Psoas muscle (tissue), 8 donors: ENCODE measurements around the gene FBXO33. TPM values are rescaled to one million over a fixed set of nuclear protein-coding genes. Genes with fewer than 3 reads are reported as not detected.

Experiments used
- ATAC-seq, 4 donors: fragments of 200-7000 bp; cut with Tn5 transposase; one replicate each; pipeline ENCODE4 v1.9.1; 2020; ENCODE audit warnings: moderate library complexity in 3 of 4, mild to moderate bottlenecking in 2 of 4
- DNase-seq, 2 donors: peaks; one replicate each; pipeline ENCODE4 v3.0.0-alpha.2; 2020
- H3K27ac ChIP-seq: fragments of 200-600 bp; one replicate; pipeline ENCODE4 v1.8.0; 2022
- H3K27me3 ChIP-seq, 3 donors: fragments of 200-600 bp in 1 of 3; one replicate each; pipeline versions ENCODE4 v1.6.1 to v1.8.0; 2013 to 2022; ENCODE audit warnings: low read length in 2 of 3, mild to moderate bottlenecking in 2 of 3, moderate library complexity in 1 of 3; ENCODE audit not compliant: insufficient read depth in 3 of 3
- H3K36me3 ChIP-seq, 2 donors: fragments of 200-600 bp in 1 of 2; one replicate each; pipeline versions ENCODE4 v1.6.1 to v1.8.0; 2013 to 2022; ENCODE audit warnings: low read depth in 1 of 2, mild to moderate bottlenecking in 1 of 2, moderate library complexity in 1 of 2; ENCODE audit not compliant: insufficient read depth in 1 of 2
- H3K4me1 ChIP-seq: fragments of 200-600 bp; one replicate; pipeline ENCODE4 v1.8.0; 2022
- H3K4me3 ChIP-seq: fragments of 200-600 bp; one replicate; pipeline ENCODE4 v1.8.0; 2022; ENCODE audit warnings: mild to moderate bottlenecking
- H3K9me3 ChIP-seq: fragments of 200-600 bp; one replicate; pipeline ENCODE4 v1.8.0; 2022
- WGBS, 3 donors: extraction: QIAGEN DNeasy Blood & Tissue Kit; methylation state at CpG; one replicate each; pipeline versions ENCODE4 v1.1.6 to v1.1.7; 2013; 5-methylcytosine and 5-hydroxymethylcytosine counted together
- intact Hi-C, 2 donors: fragments of 100-400 bp; cut with DNase I; formaldehyde crosslinking; loops; one replicate each; pipeline versions ENCODE4 v1.11.0 to v1.14.2; 2022
- polyA plus RNA-seq, 3 donors: library from polyadenylated mRNA; stranded (reverse); fragments of 200-250 nt; gene quantifications; one replicate each; pipeline ENCODE4 v1.2.3, GENCODE V29; 2013
- total RNA-seq, 4 donors: library from RNA; stranded (reverse); fragmentation: NEBNext Ultra II Directional in 2 of 4; extraction: Animal tissue kit (Norgen Biotek cat#: 25700) in 2 of 4; gene quantifications; one replicate each; pipeline versions ENCODE4 v1.2.1 to v1.2.4, GENCODE V29; 2021 to 2023
- TF ChIP-seq, protein P1 (sequence below): fragments of 200-600 bp; IDR thresholded peaks from one replicate; pipeline ENCODE4 v1.8.0; 2022; ENCODE audit warnings: antibody characterized with exemption
- donor health status: healthy with polysubstance abuse.
- donor health status: DM: no; HTN: no; CAD: no; lungs with moderate emphysema.
- donor health status: Bipolar disorder and iron deficiency.
- donor health status: healthy.
- donor health status: DM: yes; HTN: yes; CAD: no.
- donor health status: DM: no; HTN: no; CAD: no.
- donor health status: DM: no; HTN: no; CAD: no.
- donor health status: DM: yes; HTN: yes; CAD: no.

FBXO33 gene
- total and polyA plus RNA-seq, 7 donors: 2.0 to 11.5 (median 3.5) TPM

DNA sequence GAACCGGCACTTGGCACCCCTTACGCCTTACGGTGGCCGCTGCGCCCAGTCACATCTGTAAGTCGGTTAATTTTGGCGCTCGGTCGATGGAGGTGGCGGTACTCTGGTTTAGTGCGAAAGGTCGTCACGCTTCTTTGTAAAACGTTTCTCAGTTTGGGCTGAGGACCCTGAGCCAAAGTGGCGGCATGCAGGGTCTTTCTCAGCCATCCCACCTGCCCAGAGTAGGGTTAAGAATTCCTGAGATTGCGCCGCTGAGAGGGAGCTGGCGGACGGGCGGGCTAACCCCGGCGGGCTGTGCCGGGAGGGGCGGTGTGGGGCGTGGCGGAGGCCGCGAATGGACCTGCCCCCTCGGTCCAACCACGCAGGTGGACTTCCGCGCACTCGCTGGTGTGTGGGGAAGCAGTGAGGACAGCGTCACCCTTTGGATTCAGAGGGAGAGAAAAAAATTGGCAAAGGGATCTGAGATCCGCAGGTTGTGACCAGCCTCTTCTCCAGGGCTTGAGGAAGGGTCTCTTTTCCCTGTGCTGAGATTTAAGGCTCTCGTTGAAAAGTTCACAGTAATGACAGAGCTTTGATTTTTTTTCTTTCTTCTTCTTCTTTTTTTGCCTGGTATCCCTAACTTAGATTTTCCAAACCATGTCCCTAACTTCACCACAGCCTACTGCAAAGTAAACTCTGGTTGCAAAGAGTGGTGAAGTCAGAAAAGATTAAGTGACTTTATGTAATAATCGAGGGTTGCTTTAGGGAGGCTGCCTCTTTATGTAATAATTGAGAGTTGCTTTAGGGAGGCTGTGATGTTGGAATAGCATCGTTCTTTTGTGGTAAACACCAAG, 602 bp upstream of the FBXO33 start:
- H3K27me3 ChIP-seq: no peaks in the 10 kb centered on the region
- H3K4me3 ChIP-seq: peak overlapping the region; percentile 89
- TF ChIP-seq, protein P1, sequence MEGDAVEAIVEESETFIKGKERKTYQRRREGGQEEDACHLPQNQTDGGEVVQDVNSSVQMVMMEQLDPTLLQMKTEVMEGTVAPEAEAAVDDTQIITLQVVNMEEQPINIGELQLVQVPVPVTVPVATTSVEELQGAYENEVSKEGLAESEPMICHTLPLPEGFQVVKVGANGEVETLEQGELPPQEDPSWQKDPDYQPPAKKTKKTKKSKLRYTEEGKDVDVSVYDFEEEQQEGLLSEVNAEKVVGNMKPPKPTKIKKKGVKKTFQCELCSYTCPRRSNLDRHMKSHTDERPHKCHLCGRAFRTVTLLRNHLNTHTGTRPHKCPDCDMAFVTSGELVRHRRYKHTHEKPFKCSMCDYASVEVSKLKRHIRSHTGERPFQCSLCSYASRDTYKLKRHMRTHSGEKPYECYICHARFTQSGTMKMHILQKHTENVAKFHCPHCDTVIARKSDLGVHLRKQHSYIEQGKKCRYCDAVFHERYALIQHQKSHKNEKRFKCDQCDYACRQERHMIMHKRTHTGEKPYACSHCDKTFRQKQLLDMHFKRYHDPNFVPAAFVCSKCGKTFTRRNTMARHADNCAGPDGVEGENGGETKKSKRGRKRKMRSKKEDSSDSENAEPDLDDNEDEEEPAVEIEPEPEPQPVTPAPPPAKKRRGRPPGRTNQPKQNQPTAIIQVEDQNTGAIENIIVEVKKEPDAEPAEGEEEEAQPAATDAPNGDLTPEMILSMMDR: peak; percentile 5
- DNase-seq (peak; percentile 88 to 95), ATAC-seq (peak; percentile 89 to 90 (median 90))
- WGBS, 3 donors: 0% methylated on average over 37 to 38 of the region's 38 CpGs
- H3K27ac ChIP-seq: peak overlapping the region; percentile 92
- H3K9me3 ChIP-seq: no peaks in the 10 kb centered on the region
- no peaks in the 10 kb centered on the region for H3K36me3 ChIP-seq
- intact Hi-C loops: loop anchor here (5.0 kb wide), 4 partner anchors 166 to 331 kb away; partner anchors contain the start of genes PNN (in 1 of the 2), SEC23A (in 1 of the 2) and TRAPPC6B (in 1 of the 2)
- H3K4me1 ChIP-seq: peaks cover 27% of the 10 kb centered on the region

DNA sequence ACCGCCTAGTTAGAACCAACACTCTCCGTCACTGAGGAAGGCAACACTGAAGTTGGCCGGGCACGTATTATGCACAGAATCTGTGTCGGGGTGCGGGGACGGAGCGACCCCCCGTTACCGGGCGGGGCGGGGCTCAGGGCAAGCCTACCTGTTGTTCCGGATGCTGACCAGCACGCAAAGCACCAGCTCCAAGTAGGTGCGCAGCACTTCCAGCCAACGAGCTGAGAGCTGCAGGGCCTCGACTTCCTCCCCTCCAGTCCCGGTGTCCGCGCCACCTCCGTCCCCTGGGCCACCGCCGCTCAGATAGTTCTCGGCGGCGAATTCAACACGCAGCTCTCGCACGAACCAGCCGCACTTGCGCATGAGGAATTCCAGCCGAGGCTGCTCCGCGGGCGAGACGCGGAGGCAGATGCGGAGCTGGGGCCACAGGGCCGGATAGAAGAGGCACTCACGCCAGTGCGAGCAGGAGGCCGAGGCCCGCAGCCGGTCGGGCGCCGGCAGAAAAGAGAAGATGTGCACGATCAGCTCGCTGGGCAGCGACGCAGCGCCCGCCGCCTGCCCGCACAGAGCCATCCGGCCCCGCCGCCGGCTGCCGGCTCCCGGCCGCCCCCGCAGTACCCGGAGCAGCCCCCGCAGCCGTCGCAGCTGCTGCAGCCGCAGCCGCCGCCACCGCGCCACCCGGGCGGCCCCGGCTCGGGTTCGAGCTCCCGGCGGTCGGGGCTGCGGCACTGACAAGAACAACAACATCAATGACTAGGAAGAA, 636 bp downstream of the FBXO33 start:
- WGBS, 3 donors: 0% methylated on average over 56 to 81 of the region's 81 CpGs
- DNase-seq (peak; percentile 35 to 70), ATAC-seq (peak in 2 of 4 donors; percentile 2 to 4)
- intact Hi-C loops: loop anchor here (5.0 kb wide), 4 partner anchors 164 to 329 kb away; partner anchors contain the start of genes PNN (in 1 of the 2), SEC23A (in 1 of the 2) and TRAPPC6B (in 1 of the 2)
- H3K36me3 ChIP-seq: no peaks in the 10 kb centered on the region
- peak overlapping the region; percentile 92 for H3K27ac ChIP-seq
- H3K9me3 ChIP-seq: no peaks in the 10 kb centered on the region
- H3K4me1 ChIP-seq: peaks cover 32% of the 10 kb centered on the region
- H3K27me3 ChIP-seq: no peaks in the 10 kb centered on the region
- TF ChIP-seq, protein P1: no peak
- H3K4me3 ChIP-seq: peak overlapping the region; percentile 89

DNA sequence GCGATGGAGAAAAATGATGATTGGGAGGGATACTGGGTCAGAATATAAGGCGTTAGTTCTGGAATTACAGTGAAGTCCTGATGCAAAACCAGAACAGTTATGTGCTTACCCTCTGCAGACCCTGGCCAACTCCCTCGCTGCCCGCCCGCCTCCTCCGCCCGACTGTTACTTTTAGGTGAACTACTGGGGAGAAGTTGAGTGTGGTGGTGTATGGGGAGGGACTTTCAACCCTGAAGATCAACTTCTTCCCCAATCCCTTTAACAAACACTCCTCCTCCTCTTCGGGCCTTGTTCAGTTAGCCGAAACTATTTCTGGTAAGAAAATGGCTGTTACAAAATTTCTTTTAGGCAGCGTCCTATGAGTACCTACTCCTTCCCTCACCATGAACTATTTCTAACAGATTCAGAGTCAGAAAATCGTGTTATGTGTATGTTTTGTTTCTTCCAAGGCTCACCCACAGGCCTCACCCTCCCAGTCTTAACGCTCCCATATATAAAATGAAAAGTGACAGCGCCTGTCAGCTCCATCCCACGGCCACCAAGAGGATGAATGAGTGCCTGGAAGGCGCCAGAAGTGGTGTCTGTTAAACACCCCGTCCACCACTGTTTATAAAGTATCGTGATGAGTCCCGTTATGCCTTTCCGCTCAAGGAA, 1.3 kb downstream of the FBXO33 start:
- Histone ChIP-seq H3K4me1 (peaks cover 39% of the 10 kb centered on the region), H3K36me3 (no peaks in the 10 kb centered on the region), H3K9me3 (no peaks in the 10 kb centered on the region), H3K27ac (peak overlapping the region; percentile 92), H3K4me3 (peak overlapping the region; percentile 89), H3K27me3 (no peaks in the 10 kb centered on the region)
- TF ChIP-seq, protein P1: no peak
- 7 to 14% (median 10%) methylated on average over 19 of the region's 19 CpGs for WGBS, 3 donors
- intact Hi-C loops: loop anchor here (5.0 kb wide), 4 partner anchors 164 to 329 kb away; partner anchors contain the start of genes PNN (in 1 of the 2), SEC23A (in 1 of the 2) and TRAPPC6B (in 1 of the 2)
- DNase-seq: no peak
- ATAC-seq: no peak

DNA sequence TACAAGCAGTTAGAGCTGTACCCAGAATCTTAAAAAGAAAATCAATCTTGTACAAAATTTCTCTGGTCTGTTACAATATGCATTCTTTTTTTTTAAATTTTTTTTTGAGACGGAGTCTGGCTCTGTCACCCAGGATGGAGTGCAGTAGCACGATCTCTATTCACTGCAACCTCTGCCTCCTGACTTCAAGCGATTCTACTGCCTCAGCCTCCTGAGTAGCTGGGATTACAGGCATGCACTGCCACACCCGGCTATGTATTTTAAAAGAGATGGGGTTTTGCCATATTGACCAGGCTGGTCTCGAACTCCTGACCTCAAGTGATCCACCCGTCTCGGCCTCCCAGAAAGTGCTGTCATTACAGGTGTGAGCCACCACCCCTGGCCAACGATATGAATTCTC, 4.1 kb downstream of the FBXO33 start:
- H3K27me3 ChIP-seq: no peaks in the 10 kb centered on the region
- DNase-seq (no peak), ATAC-seq (no peak)
- peaks cover 42% of the 10 kb centered on the region for H3K4me1 ChIP-seq
- no peak overlapping the region for H3K27ac ChIP-seq
- no peaks in the 10 kb centered on the region for H3K9me3 ChIP-seq
- intact Hi-C loops: loop anchor here in 1 of 2 donors (10.0 kb wide), 1 partner anchor 163 kb away; no protein-coding TSS in a partner anchor
- H3K36me3 ChIP-seq: no peaks in the 10 kb centered on the region
- TF ChIP-seq, protein P1: no peak
- H3K4me3 ChIP-seq: no peak overlapping the region
- 88 to 94% (median 93%) methylated on average over 8 of the region's 8 CpGs for WGBS, 3 donors
